Endothelial cell of umbilical vein (primary cell): ENCODE results near the gene BLNK.

ENCODE experiments used
- CTCF ChIP-seq, 2 donors: IDR thresholded peaks; 1 replicate in 1 of 2; 2 replicates in 1 of 2; pipeline ENCODE4 v1.5.1; 2011; ENCODE audit warnings: low read length in 2 of 2, mild to moderate bottlenecking in 2 of 2, moderate library complexity in 2 of 2, control low read depth in 1 of 2, inconsistent platforms in 1 of 2, low read depth in 1 of 2; ENCODE audit not compliant: insufficient read depth in 1 of 2; ENCODE audit errors: extremely low read depth in 1 of 2
- EZH2 ChIP-seq: IDR thresholded peaks from 2 replicates; pipeline ENCODE4 v1.6.1; 2012; ENCODE audit warnings: borderline replicate concordance, low read depth, mild to moderate bottlenecking, moderate library complexity, low read length, inconsistent platforms; ENCODE audit not compliant: severe bottlenecking
- JUN ChIP-seq: IDR thresholded peaks from 2 replicates; pipeline ENCODE4 v1.6.1; 2011; ENCODE audit warnings: borderline replicate concordance, low read depth; ENCODE audit not compliant: insufficient read length, insufficient read depth
- POLR2A ChIP-seq: IDR thresholded peaks from 2 replicates; pipeline ENCODE4 v1.6.1; 2012; ENCODE audit warnings: low read depth, mild to moderate bottlenecking, control low read depth, low read length
- POLR2AphosphoS5 ChIP-seq: IDR thresholded peaks from 2 replicates; pipeline ENCODE4 v1.6.1; 2012; ENCODE audit warnings: low read depth, mild to moderate bottlenecking, control low read depth, low read length, moderate library complexity; ENCODE audit not compliant: insufficient read depth
- TF ChIP-seq, protein P1 (sequence below): IDR thresholded peaks from 2 replicates; pipeline ENCODE4 v1.6.1; 2011; ENCODE audit not compliant: insufficient read depth, insufficient read length

- TF ChIP-seq EZH2: no peak
- TF ChIP-seq, protein P1, sequence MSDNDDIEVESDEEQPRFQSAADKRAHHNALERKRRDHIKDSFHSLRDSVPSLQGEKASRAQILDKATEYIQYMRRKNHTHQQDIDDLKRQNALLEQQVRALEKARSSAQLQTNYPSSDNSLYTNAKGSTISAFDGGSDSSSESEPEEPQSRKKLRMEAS: no peak
- no peak for TF ChIP-seq POLR2AphosphoS5
- no peak for TF ChIP-seq CTCF (IDR thresholded peaks at IDR 0.05; ENCODE audit: extremely low read depth in 1 of 2, insufficient read depth in 1 of 2, low read depth in 1 of 2, low read length in 2 of 2)
- no peak for TF ChIP-seq POLR2A
- TF ChIP-seq JUN: no peak
These were observed 16.2 kb upstream of the BLNK start for GRCh38 chr10:96287392-96288105.
